HG03460 (cell line): ENCODE data around the gene ARL5B.

ENCODE experiments used
- ATAC-seq: cut with Tn5 transposase; IDR thresholded peaks from one replicate; pipeline ENCODE4 v1.9.1; 2021; ENCODE audit not compliant: unreplicated experiment

The ARL5B gene

DNA sequence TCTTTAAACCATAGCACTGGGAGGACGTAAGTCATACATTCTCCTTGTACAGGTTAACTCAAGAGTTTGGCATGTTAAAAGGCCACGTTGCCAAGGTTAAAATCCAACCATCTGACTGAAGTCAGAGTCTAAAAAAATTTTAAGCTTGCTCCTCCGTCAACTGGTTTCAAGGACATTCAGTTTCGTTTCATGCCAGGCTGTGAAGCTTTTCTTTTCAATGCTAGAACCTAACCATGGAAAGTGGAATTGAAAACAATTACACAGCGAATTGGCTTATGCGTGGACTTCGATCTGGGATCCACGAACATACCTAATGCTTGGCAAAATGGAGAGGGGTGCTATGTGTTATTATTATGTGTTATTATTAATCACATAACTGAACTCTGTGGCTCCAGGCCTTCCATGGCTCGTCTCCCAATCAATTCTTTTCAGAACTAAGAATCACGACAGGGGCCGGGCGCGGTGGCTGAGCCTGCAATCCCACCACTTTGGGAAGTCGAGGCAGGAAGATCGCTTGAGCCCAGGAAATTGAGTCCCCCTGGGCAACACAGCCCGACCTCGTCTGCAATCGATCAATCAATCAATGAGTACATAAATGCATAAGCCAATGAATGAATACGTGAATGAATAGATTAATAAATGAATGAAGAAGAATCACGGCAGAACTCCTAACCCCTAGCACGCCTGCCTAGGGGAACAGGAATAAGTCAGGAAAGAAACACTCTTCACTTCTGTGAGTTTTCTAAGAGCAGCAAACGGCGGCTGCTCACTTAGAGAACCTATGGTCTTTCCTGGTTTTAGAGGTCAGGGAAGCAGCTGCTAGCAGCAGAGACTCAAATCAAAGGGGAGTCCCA, 733 bp upstream of the ARL5B start:
- peak; percentile 0 for ATAC-seq

DNA sequence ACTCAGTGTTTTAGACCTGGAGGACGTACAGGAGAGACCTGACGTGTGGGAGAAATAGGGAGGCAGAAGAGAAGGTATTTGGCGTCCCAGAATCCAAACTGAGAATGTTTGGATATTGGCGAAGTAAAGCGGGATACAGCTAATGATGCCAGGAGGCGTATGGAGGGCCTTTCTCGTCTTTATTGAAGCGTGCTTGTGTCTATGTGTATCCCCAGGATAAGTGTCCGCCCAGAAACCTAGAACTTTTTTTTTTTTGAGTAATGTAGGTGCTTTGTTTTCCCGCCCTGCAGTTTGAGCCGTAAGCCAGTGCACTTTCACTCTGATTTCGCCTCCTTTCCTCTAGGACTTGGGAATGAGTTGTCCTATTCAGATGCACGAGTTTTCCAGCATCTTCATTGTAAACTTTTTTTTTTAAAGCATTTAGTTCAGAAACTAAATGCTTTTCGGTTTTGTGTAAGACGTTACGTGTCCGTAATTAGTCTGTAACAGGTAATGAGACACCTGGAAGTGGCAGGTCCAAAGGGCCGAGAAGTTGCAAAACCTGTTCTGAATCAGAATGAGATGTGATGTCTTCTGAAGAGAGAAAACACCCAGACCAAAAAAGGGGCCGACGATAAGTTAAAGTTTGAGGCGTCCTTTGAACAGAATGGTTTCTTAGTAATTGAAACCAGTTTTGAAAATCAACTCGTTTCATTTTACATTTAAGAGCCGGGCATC, 746 bp downstream of the ARL5B start:
- peak; percentile 27 for ATAC-seq

DNA sequence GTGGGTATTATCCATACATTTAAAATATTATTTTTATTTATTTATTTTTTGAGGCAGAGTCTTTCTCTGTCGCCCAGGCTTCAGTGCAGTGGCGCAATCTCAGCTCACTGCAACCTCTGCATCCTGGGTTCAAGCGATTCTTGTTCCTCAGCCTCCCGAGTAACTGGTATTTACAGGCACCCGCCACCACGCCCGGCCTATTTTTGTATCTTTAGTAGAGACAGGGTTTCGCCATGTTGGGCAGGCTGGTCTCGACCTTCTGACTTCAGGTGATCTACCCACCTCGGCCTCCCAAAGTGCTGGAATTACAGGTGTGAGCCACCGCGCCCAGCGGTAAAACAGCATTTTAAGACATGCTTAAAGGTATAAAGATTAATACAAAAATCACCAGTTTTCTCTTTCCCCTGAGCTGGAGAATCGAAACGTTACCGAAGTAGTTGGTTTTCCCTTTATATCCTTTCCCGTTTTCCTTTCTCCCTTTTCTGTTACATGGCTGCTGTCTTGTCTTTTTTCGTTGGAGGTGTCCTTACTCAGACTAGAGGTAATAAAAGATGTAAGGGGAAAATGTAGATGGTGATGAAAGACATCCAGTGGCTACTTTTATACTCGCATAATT, 1.7 kb downstream of the ARL5B start:
- ATAC-seq, result no peak

DNA sequence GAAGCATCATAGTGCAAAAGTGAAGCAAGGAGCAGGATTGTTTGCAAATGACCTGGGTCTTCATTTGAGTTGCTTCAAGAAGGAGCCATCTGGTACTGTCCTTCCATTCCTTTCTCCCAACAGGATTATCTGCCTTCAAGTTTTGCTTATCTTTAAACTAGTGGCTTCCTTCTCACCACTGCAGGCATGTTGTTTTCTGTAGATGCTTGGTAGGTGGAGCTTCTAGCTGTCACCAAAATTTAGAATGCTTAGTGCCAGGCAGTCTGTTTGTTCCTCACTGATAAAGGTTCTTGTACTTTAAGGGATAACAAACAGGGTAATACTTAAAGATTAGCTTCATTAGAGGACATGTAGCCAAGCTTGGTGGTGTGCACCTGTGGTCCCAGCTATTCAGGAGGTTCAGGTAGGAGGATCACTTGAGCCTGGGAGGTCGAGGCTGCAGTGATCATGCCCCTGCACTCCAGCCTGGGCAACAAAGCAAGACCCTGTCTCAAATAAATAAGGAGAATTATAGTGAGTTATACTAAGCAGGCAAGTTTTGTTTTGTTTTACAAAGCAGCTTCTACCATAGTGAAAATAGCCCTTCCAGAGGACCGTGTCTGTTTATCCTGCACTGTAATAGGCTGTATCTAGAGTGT, 5.7 kb downstream of the ARL5B start:
- no peak for ATAC-seq

DNA sequence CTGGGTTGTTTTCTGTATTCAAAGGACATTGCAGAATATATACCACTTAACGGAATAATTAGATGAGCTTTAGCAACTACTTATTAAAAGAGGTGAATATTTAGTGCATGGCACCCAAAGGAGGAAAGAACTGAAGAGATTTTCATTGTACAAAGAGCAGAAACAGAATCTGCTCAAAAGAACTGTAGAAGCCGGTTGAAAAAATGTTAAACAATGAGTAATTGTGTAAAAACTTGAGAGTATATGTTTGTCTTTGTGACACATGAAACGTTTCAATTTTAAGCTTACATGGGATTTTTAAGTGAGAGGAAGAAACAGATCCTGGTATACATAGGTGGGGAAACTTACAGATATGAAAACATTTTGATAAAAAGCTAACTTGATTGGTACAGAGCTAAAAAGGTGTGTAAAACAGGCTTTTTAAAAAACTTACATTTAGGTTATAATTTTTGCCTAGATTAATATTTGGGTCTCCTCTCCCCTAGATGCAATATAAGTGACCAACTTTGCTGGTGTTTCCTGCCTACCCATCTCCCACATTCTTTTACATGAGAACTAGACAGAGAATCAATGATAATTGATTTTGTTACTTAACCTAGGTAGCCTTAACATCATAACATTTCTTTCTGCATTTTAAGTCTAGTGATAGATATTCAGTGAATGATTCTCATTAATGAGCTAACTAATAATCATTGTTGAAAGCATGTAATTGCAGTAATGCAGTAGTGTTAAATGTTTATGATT, 6.8 kb downstream of the ARL5B start:
- ATAC-seq, result no peak

DNA sequence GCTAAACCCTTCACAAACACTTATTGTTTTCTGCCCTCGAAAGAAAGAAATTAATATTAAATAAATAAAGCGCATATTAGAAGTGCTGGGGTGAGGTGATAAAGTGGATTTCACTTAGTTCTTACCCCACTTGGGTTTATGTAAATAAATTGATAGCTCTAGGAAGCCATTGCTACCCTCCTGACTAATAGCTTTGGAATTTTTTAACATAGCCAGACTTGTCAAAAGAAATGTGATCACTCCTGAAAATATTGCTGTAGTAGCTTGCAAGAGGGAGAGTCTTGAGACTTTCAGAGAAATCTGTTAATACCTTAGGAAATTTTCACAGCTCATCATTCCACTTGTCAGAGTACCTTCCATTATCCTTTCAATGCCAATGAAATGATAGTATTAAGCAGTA, 7.6 kb downstream of the ARL5B start:
- ATAC-seq, result no peak

DNA sequence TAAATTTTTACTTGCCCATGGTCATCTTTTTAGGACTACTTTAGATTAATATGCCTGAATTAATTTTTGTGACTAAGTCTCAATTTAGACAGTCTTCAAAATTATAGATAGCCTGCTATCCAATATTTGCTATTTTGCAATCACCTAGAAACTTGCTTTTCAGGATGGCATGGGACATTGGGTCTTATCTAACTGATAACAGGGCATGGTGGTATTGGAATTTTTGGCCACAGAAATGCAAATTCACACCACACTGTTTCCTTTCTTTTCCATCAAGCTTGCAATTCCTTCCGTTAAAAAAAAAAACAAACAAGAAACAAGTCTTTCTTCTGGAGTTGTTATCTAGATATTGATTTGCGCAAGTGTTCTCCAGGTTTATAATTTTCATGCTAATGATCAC, 8.8 kb downstream of the ARL5B start:
- no peak for ATAC-seq

DNA sequence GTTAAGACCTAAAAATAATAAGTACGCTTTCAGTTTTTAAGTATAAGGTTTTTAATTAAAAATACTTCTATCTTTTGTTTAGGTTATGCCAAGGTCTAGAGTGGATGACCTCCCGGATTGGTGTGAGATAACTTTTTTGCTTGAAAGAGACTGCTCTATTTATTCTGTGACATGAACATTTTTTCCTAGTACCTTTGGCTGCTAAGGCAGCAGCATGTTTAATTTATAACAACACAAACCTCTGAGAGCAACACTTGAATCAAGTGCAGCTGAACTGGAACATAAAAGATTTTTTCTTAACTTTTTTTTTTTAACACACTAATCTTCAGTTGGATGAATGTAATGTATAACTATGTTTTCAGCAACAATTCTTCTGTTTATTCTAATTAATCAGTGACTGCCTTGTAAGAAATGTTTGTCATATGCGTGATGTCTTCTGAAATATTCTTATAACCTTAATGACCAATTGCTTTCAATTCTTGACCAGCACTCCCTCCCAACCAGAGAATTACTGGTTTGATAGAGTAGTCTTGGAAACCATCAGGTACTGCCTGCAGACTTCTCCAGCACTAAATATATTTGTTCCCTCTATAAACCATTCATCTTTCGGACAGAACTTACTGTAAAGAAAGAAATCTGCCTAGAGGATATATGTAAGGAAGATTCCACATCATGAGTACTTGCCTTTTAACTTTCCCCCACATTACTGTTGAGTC, 16.0 kb downstream of the ARL5B start:
- ATAC-seq, result no peak

DNA sequence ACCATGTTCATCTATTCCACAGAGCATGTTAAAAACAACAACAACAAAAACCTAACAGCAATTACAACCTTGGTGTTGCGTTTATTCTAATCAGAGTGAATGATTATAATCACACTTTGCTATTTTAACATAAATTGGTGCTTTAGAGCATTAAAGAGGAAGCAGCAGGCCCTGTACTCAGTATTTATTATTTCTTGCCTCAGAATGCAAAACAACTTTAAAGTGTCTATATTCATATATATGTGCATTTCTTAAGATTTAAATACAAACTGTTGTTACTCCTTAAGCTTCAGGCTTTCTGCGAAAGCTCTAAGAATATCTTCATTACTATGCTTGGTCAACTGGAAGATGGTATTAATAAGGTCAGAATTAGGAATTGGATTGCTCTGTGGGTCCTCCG, 21.5 kb downstream of the ARL5B start:
- no peak for ATAC-seq

DNA sequence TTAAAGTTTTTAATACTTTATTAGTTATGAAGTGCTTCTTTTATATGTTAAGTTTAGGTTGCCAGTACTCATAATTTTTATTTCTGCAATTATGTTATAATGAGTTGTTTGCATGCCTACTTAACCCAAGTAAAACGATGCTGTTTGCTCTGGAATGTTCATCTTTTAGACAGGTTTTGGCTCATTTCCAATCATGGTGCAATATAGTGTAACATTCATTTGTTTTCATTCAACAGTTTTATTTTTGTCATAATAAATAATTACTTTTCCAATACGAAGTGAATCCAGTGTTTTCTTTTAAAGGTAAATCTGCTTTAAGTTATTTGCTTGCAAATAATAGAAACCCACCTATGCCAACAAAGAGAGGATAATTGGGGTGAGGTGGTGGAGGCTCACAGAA, 22.1 kb downstream of the ARL5B start:
- ATAC-seq, result no peak

DNA sequence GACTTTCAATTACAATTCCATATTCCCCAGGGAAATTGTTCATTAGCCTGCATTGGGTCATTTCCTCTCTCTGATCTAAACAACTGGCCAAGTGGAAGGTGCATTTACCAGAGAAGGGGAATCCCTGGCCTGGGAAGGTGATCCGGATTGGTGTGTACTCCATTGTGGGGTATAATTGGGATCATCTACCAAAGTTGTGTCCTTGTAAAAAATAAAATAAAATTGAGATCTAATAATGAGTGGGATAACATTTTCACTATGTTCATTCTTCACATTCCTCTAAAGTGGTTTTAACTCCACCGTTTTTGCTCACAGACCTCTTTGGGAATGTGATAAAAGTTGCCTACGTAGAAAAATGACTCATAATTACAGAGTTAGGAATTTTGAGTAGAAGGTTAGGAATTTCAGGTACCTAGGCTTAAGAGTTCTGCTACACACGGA, 22.8 kb downstream of the ARL5B start:
- ATAC-seq, result no peak

DNA sequence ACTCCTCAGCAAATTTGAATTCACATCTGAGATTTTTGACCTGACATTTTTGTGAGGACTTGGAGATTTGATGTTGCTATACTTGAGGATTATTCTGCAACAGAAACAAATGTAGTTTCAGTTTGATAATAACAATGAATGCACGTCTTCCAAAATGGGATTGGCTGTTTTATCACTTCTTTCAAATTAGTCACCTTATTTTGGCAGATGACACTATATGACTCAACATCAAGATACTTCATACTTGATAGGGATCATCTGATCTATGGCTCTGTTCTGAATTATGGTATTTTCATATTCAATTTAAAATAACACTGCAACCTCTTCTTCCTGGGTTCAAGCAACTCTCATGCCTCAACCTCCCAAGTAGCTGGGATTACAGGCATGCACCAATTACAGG, 24.2 kb downstream of the ARL5B start:
- no peak for ATAC-seq

DNA sequence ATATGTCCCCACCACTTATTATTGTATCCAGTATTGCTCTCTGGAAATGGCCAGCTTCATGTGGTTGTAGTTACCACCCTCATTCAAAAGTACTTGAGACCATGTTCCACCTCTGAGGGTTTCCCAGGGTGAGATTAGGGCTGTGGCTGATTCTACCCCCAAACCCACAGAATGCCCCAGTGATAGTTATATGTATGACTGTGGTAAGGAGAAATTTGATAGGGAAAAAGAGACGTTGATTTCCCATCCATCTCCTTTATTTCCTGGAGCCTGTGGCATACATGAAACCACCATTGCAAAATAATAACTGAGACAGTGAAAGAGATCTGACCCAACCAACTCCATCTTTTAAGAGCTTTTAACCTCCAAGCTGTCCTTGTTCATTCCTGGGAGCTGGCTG, 25.2 kb downstream of the ARL5B start:
- ATAC-seq, result no peak

DNA sequence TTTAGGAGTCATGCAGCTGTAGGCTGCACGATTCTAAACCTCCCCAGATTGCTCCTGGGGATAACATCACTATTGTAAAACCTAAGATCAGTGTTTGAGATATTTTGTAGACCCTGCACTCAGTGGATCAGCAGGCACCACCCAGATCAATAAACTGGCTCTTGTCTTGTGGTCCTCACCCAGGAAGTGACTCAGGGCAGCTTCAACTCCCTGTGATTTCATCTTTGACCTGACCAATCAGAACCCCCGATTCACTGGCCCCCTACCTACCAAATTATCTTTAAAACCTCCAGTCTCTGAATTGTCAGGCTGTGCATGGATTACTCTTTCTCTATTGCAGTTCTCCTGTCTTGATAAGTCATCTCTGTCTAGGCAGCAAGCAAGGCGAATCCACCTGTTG, 25.7 kb downstream of the ARL5B start:
- ATAC-seq, result no peak

DNA sequence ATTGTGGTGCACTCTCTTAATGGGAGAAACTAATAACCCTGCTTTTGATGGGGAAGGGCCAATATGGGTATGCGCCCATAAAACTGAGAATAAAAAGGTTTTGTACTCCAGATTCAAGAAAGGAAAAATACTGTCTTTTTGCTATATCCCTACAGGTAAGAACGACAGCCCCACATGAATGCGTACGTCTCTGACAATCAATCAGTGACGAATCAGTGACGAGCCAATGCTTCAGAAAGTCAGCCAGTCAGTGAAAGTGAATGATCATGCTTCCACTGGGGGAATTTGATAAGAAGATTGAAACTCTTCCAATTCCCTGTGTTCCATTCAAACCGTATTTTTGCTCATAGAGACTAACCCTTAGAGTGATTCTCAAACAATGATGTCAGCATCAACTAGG, 26.3 kb downstream of the ARL5B start:
- ATAC-seq, result no peak

DNA sequence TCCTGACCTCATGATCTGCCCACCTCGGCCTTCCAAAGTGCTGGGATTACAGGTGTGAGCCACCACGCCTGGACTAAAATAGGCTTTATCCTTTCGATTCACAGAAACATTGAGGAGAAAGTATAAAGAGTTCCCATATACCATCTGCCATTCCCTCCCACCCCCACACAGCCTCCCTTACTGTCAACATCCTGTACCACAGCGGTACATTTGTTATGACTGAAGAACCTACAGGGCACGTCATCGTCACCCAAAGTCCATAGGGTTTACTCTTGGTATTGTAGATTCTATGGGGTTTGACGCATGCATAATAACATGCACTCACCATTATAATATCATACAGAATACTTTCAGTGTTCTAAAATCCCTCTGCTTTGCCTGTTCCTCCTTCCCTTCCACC, 28.0 kb downstream of the ARL5B start:
- no peak for ATAC-seq

DNA sequence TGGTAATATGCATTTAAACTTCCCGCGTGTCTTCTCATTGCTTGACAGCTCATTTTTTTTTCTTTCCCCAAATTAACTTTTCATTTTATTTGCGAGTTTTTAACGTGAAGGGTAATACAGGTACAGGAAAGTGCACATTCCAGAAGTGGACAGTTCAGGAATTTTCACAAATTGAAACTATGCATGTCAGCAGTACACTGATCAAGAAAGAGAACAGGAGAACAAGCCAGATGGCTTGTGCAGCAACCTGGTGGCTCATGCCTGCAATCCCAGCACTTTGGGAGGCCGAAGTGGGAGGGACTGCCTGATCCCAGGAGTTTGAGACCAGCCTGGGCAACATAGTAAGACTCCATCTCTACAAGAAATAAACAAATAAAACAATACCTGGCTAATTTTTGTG, 28.5 kb downstream of the ARL5B start:
- no peak for ATAC-seq

DNA sequence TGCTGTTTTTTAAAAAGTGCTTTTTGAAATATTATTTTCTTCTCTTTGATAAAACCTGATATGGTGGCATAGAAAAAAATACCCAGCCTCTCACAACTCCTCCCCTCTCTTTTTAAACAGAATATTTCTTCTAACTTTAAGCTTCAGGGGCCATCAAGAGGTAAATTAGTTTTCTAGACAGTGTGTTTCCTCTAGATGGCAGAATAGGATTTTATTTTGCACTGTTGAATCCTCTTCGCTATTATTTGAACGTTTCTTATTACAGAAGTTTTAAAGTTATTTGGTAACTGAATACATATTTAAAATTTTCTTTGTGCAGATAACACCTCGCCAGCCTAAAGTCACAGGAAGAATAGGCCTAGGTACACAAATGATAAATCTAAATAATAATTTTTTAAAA, 30.3 kb downstream of the ARL5B start:
- ATAC-seq, result no peak

DNA sequence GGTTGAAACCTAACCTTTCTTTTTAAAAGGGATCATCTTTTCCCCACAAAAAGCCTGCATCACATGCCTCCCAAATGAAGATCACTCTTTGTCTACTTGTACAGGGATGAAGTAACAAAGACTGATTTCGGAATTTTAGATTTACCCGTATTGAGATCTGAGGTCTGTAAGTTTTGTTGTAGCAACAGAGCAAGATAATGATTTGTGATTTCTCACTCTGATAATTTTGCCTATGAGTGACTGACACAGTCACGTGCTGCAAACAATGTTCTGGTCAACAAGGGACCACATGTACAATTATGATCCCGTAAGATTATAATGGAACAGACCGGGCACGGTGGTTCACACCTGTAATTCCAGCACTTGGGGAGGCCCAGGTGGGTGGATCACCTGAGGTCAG, 31.3 kb downstream of the ARL5B start:
- no peak for ATAC-seq
